ENCODE data around the gene SCAPER.
"Not testable (repeated sequence)": the region's sequence is repeated elsewhere in the genome, so short reads cannot be mapped to it uniquely, and the experiment has no call there.

Gene SCAPER

GRCh38 chr15:76898102-76898501 lies 7.0 kb downstream of the SCAPER start:
- no peak for TF ChIP-seq CTCF (IDR thresholded peaks at IDR 0.05; ENCODE audit: low read length, missing control alignments)
- no peak overlapping the region for H3K4me3 ChIP-seq (replicated peaks; ENCODE audit: low read depth, low read length)
- no peak for DNase-seq (ENCODE audit: low read depth)

GRCh38 chr15:76894174-76894573 lies 11.0 kb downstream of the SCAPER start:
- no peak overlapping the region for H3K4me3 ChIP-seq (replicated peaks; ENCODE audit: low read depth, low read length)
- no peak for DNase-seq (ENCODE audit: low read depth)
- TF ChIP-seq CTCF (IDR thresholded peaks at IDR 0.05; ENCODE audit: low read length, missing control alignments) = no peak

- DNase-seq (ENCODE audit: low read depth); H3K4me3 ChIP-seq (replicated peaks; ENCODE audit: low read depth, low read length): not testable (repeated sequence)
These were observed 12.3 kb downstream of the SCAPER start for GRCh38 chr15:76892836-76893235.

GRCh38 chr15:76887280-76888141 lies 17.6 kb downstream of the SCAPER start:
- not testable (repeated sequence) for H3K4me3 ChIP-seq (replicated peaks; ENCODE audit: low read depth, low read length); DNase-seq (ENCODE audit: low read depth)

- no peak for DNase-seq (ENCODE audit: low read depth)
- no peak overlapping the region for H3K4me3 ChIP-seq (replicated peaks; ENCODE audit: low read depth, low read length)
- no peak for TF ChIP-seq CTCF (IDR thresholded peaks at IDR 0.05; ENCODE audit: low read length, missing control alignments)
These were observed 19.9 kb downstream of the SCAPER start for GRCh38 chr15:76885212-76885611.

GRCh38 chr15:76875911-76876310 lies 29.2 kb downstream of the SCAPER start:
- no peak for DNase-seq (ENCODE audit: low read depth)
- H3K4me3 ChIP-seq (replicated peaks; ENCODE audit: low read depth, low read length) = no peak overlapping the region
- no peak for TF ChIP-seq CTCF (IDR thresholded peaks at IDR 0.05; ENCODE audit: low read length, missing control alignments)

GRCh38 chr15:76873066-76873465 lies 32.1 kb downstream of the SCAPER start:
- H3K4me3 ChIP-seq (replicated peaks; ENCODE audit: low read depth, low read length); DNase-seq (ENCODE audit: low read depth): not testable (repeated sequence)

GRCh38 chr15:76871930-76872329 lies 33.2 kb downstream of the SCAPER start:
- no peak overlapping the region for H3K4me3 ChIP-seq (replicated peaks; ENCODE audit: low read depth, low read length)
- TF ChIP-seq CTCF (IDR thresholded peaks at IDR 0.05; ENCODE audit: low read length, missing control alignments) = no peak
- DNase-seq (ENCODE audit: low read depth) = no peak

Measured in fibroblast of pulmonary artery (primary cell).